ENCODE results near the gene FOXB1.

GRCh38 chr15:59993950-59994401, 10.1 kb upstream of the FOXB1 start:
- TF ChIP-seq CTCF (IDR thresholded peaks at IDR 0.05) (no peak), POLR2A (IDR thresholded peaks at IDR 0.05) (no peak), EP300 (IDR thresholded peaks at IDR 0.05) (no peak)
